Breast epithelium (tissue), 4 donors: ENCODE data around the gene PSME2. TPM values are rescaled to one million over a fixed set of nuclear protein-coding genes. Genes with fewer than 3 reads are reported as not detected.

Experiments used
- DNase-seq, 2 donors: peaks; one replicate each; pipeline ENCODE4 v3.0.0-alpha.2; 2019; ENCODE audit warnings: low spot score in 2 of 2
- H3K27ac ChIP-seq, 2 donors: fragments of 200-600 bp; sonication (generic) in 1 of 2; one replicate each; pipeline ENCODE4 v1.5.1; 2016 to 2019; ENCODE audit warnings: mild to moderate bottlenecking in 1 of 2
- H3K27me3 ChIP-seq, 2 donors: fragments of 200-600 bp; sonication (generic) in 1 of 2; one replicate each; pipeline versions ENCODE4 v1.5.1 to v1.6.0; 2017 to 2019; ENCODE audit warnings: control low read depth in 1 of 2, mild to moderate bottlenecking in 1 of 2
- H3K36me3 ChIP-seq: fragments of 200-600 bp; one replicate; pipeline ENCODE4 v1.5.1; 2019
- H3K4me1 ChIP-seq, 2 donors: fragments of 200-600 bp; sonication (generic); one replicate each; pipeline ENCODE4 v1.5.1; 2016 to 2019; ENCODE audit warnings: control low read depth in 1 of 2
- H3K4me3 ChIP-seq, 3 donors: fragments of 200-600 bp; sonication (generic); 1 replicate in 2 of 3; 2 replicates in 1 of 3; pipeline ENCODE4 v1.5.1; 2016 to 2019; ENCODE audit warnings: mild to moderate bottlenecking in 3 of 3, moderate library complexity in 2 of 3
- H3K9me3 ChIP-seq, 2 donors: fragments of 200-600 bp; sonication (generic) in 1 of 2; one replicate each; pipeline ENCODE4 v1.5.1; 2016 to 2019; ENCODE audit warnings: control low read depth in 1 of 2
- POLR2A ChIP-seq: fragments of 450-650 bp; IDR thresholded peaks from one replicate; pipeline ENCODE4 v1.6.1; 2016; ENCODE audit warnings: antibody characterized with exemption, mild to moderate bottlenecking, moderate library complexity
- POLR2AphosphoS5 ChIP-seq, 3 donors: sonication (generic); formaldehyde crosslinking; IDR thresholded peaks; one replicate each; pipeline ENCODE4 v1.6.1; 2017; ENCODE audit warnings: antibody characterized with exemption in 3 of 3
- intact Hi-C: fragments of 100-400 bp; cut with DNase I; formaldehyde crosslinking; loops from one replicate; pipeline ENCODE4 v1.15.1; 2023; ENCODE audit warnings: low total_unique reads
- total RNA-seq, 3 donors: library from RNA; depleted of rRNA; stranded (reverse); fragments of >200 nt; gene quantifications; one replicate each; pipeline ENCODE4 v1.1.0, GENCODE V29; 2016
- TF ChIP-seq, protein P1 (sequence below), 3 donors: fragments of 450-650 bp; IDR thresholded peaks; one replicate each; pipeline ENCODE4 v1.5.1; 2016 to 2017; ENCODE audit warnings: antibody characterized with exemption in 3 of 3, mild to moderate bottlenecking in 3 of 3, moderate library complexity in 3 of 3

The PSME2 gene
- total RNA-seq, 3 donors from 2014 or later, result 22.1 to 69.2 (median 62.1) TPM

- intact Hi-C loops, result no loop called here
- TF ChIP-seq POLR2A (no peak), POLR2AphosphoS5 (IDR thresholded peaks at IDR 0.05) (no peak)
- TF ChIP-seq, protein P1, sequence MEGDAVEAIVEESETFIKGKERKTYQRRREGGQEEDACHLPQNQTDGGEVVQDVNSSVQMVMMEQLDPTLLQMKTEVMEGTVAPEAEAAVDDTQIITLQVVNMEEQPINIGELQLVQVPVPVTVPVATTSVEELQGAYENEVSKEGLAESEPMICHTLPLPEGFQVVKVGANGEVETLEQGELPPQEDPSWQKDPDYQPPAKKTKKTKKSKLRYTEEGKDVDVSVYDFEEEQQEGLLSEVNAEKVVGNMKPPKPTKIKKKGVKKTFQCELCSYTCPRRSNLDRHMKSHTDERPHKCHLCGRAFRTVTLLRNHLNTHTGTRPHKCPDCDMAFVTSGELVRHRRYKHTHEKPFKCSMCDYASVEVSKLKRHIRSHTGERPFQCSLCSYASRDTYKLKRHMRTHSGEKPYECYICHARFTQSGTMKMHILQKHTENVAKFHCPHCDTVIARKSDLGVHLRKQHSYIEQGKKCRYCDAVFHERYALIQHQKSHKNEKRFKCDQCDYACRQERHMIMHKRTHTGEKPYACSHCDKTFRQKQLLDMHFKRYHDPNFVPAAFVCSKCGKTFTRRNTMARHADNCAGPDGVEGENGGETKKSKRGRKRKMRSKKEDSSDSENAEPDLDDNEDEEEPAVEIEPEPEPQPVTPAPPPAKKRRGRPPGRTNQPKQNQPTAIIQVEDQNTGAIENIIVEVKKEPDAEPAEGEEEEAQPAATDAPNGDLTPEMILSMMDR (IDR thresholded peaks at IDR 0.05), result no peak
- no peak for DNase-seq
- Histone ChIP-seq H3K9me3 (no peaks in the 10 kb centered on the region), H3K4me1 (peaks cover 0 to 4% of the 10 kb centered on the region in 2 donors), H3K4me3 (no peak overlapping the region), H3K27me3 (no peaks in the 10 kb centered on the region), H3K27ac (no peak overlapping the region), H3K36me3 (peaks cover 11% of the 10 kb centered on the region)
Measured at GRCh38 chr14:24150993-24151392, 4.6 kb upstream of the PSME2 start.

DNA sequence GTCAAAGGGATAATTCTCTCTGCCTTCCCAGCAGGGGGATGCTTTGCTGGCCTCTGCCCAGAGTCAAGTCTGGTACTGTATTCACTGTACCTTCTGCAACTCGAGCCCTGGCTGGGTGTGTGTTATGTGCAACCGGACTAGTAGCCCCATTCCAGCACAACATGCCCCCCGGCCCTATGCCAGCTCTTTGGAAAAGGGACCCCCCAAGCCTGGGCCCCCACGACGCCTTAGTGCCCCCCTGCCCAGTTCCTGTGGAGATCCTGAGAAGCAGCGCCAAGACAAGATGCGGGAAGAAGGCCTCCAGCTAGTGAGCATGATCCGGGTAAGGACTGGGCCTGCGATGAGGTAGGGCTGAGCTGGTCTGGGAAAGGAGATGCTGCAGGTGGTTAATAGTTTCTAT lies 4.2 kb upstream of the PSME2 start:
- Histone ChIP-seq H3K4me3 (no peak overlapping the region), H3K4me1 (peaks cover 4% of the 10 kb centered on the region in 2 donors), H3K36me3 (peaks cover 11% of the 10 kb centered on the region), H3K9me3 (no peaks in the 10 kb centered on the region), H3K27ac (no peak overlapping the region), H3K27me3 (no peaks in the 10 kb centered on the region)
- TF ChIP-seq POLR2A, result no peak
- TF ChIP-seq, protein P1 (IDR thresholded peaks at IDR 0.05), result no peak
- TF ChIP-seq POLR2AphosphoS5 (IDR thresholded peaks at IDR 0.05), result no peak
- DNase-seq, result no peak
- intact Hi-C loops, result no loop called here

- no peak for DNase-seq
- Histone ChIP-seq H3K4me3 (no peak overlapping the region), H3K9me3 (no peaks in the 10 kb centered on the region), H3K27me3 (no peaks in the 10 kb centered on the region), H3K36me3 (peaks cover 11% of the 10 kb centered on the region), H3K27ac (no peak overlapping the region), H3K4me1 (peaks cover 4 to 9% of the 10 kb centered on the region in 2 donors)
- intact Hi-C loops, result no loop called here
- TF ChIP-seq, protein P1 (IDR thresholded peaks at IDR 0.05), result no peak
- TF ChIP-seq POLR2A, result no peak
- TF ChIP-seq POLR2AphosphoS5 (IDR thresholded peaks at IDR 0.05), result no peak
Measured at GRCh38 chr14:24150061-24150460, 3.7 kb upstream of the PSME2 start.

DNA sequence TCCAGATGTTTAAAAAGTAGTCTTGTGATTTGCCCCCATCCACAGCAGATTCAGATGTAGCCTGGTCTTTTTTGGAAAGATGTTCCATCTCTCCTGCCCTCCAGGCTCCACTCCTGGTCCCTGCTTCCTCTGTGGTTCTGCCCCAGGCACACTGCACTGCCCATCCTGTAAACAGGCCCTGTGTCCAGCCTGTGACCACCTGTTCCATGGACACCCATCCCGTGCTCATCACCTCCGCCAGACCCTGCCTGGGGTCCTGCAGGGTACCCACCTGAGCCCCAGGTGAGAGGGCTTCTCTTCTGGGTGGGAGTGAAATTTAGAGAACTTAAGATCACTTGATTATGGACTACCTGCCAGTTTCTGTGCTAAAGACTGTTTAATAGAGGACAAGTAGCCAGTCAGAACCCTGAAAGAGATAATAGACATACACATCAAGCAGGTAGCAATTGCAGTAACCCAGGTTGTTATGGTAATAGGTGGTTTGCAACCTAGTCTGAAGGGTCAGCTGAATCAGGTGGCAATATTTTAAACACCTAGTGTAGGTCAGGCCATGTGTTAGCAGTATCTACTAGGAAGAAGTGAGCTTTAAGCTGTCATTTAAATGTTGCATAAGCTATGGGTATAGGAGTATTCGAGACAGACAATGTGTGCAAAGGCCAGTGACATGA lies 3.0 kb upstream of the PSME2 start:
- DNase-seq, result no peak
- no peaks in the 10 kb centered on the region for H3K27me3 ChIP-seq
- H3K27ac ChIP-seq, result no peak overlapping the region
- TF ChIP-seq POLR2AphosphoS5 (IDR thresholded peaks at IDR 0.05) (no peak), POLR2A (no peak)
- TF ChIP-seq, protein P1 (IDR thresholded peaks at IDR 0.05), result no peak
- no peak overlapping the region for H3K4me3 ChIP-seq
- H3K36me3 ChIP-seq, result peaks cover 11% of the 10 kb centered on the region
- H3K9me3 ChIP-seq, result no peaks in the 10 kb centered on the region
- intact Hi-C loops, result no loop called here
- peaks cover 4 to 9% of the 10 kb centered on the region in 2 donors for H3K4me1 ChIP-seq

GRCh38 chr14:24147761-24148428 lies 1.5 kb upstream of the PSME2 start:
- peaks cover 4 to 9% of the 10 kb centered on the region in 2 donors for H3K4me1 ChIP-seq
- no peaks in the 10 kb centered on the region for H3K9me3 ChIP-seq
- H3K4me3 ChIP-seq, result peak overlapping the region; percentile 87 to 95 (median 94)
- H3K36me3 ChIP-seq, result peaks cover 11% of the 10 kb centered on the region
- DNase-seq, result no peak
- no peaks in the 10 kb centered on the region for H3K27me3 ChIP-seq
- TF ChIP-seq POLR2A (no peak), POLR2AphosphoS5 (IDR thresholded peaks at IDR 0.05) (no peak)
- TF ChIP-seq, protein P1 (IDR thresholded peaks at IDR 0.05), result no peak
- peak overlapping the region; percentile 86 to 94 for H3K27ac ChIP-seq
- intact Hi-C loops, result no loop called here
